NCI-H1417 (cell line): ENCODE measurements around the gene ZGPAT.
"Not testable (repeated sequence)": the region's sequence is repeated elsewhere in the genome, so short reads cannot be mapped to it uniquely, and the experiment has no call there.

ENCODE experiments used
- DNase-seq, 3 experiments: peaks; one replicate each; lab custom pipeline; 2025; lab: John Stamatoyannopoulos, UW

Gene ZGPAT

GRCh38 chr20:63703471-63703975 lies 4.3 kb upstream of the ZGPAT start:
- no peak for DNase-seq

GRCh38 chr20:63703976-63704748 lies 3.7 kb upstream of the ZGPAT start:
- DNase-seq, result no peak

GRCh38 chr20:63704749-63705117 lies 3.1 kb upstream of the ZGPAT start:
- no peak for DNase-seq

GRCh38 chr20:63705232-63706026 lies 2.4 kb upstream of the ZGPAT start:
- DNase-seq, result no peak

DNA sequence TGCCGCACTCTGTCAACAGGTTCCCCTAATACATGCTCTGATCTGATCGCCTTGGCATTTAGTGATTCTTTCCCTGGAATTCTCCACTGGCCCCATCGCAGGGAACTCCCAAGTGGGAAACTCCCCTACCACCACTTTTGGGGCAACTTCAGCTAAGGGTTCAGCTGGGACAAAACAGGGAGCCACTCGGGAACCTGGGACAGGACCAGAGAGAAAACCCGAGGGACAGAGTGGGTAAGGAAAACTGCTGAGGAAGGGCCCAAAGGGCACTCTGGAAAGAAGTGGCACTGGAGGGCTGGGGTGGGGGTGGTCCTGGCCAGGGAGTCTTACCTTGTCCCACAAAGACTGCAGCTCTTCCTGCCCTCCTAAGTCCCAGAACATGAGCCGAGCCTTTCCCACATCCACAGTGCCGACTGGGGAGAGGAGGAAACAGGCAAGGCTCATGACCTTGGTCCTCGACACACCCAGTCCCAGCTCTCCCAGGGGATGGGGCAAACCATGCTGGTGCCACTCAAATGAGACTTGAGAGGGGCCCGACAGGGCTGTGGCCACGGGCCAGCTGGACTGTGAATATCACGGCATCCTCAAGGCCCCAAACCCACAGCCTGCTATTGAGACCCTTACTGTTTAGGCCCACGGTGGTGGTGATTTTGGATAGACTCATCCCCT lies 1.7 kb upstream of the ZGPAT start:
- no peak for DNase-seq

DNA sequence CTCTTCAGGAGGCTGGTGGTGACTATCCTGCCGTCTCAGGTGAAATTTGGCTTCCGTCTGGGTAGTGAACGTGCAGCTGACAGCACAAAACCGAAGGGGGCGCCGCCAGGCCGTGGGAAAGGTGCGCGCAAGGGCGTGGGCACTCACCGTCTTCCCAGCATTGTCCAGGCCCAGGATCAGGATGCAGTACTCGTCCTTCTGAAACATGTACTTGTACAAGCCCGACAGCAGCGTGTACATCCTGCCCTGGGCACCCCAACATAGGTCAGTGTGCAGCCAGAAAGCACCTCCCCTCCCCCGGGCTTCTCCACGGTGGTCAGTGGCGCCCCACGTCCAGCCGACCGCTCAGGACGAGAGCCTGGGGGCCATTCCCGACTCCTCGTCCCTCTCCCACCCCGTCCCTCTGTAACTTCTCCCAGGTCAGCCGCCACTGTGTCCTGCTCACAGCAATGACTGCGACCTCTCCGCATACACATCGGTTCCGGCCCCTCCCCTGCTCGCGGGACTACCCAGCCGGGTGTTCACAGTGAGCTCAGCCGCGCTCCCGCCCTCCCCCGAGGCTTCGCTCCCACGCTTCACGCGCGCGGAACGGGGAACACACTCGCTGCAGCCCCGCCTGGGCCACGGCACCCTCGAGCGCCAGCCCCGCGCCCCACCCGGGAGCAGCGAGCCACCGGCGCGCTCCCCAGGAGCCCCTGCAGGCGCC lies 834 bp upstream of the ZGPAT start:
- DNase-seq, result peak in 1 of 3 experiments; percentile 65

DNA sequence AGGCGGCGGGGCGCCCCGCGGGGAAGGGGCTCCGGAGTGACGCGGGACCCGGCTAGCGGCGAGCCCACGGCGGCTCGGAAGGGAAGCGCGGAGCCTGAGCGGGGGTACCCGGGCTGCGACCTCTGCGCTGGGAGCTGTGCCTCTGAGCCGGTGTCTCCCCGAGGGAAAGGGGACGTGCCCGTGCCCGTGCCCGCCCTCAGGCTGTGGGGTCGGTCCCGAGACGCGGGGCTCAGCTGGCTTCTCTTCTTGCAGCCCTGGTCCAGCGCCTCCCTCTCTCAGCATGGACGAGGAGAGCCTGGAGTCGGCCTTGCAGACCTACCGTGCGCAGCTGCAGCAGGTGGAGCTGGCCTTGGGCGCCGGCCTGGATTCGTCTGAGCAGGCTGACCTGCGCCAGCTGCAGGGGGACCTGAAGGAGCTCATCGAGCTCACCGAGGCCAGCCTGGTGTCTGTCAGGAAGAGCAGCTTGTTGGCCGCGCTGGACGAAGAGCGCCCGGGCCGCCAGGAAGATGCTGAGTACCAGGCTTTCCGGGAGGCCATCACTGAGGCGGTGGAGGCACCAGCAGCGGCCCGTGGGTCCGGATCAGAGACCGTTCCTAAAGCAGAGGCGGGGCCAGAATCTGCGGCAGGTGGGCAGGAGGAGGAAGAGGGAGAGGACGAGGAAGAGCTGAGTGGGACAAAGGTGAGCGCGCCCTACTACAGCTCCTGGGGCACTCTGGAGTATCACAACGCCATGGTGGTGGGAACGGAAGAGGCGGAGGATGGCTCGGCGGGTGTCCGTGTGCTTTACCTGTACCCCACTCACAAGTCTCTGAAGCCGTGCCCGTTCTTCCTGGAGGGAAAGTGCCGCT lies 686 bp downstream of the ZGPAT start:
- no peak for DNase-seq

GRCh38 chr20:63709149-63709527 lies 1.3 kb downstream of the ZGPAT start:
- no peak for DNase-seq

DNA sequence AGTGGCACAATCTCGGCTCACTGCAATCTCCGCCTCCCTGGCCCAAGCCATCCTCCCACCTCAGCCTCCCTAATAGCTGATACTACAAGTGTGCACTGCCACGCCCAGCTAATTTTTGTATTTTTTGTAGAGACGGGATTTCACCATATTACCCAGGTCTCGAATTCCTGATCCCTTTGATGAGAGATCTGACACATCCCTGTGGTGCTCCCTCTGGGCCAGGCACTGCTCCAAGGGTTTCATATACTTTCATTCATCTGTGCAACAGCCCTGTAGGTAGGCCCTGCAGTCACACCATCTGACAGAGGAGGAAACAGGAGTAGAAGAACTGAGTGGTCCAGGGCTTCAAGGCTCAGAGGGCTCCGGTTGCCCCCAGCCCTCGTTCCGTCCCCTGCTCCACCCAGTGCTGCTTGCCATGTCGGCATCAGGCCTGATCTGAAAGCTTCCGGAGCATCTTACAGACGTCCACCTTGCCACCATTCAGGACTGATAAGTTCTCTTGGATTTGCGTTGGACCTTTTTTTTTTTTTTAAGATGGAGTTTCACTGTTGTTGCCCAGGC lies 3.3 kb downstream of the ZGPAT start:
- DNase-seq, result no peak

GRCh38 chr20:63712191-63712590 lies 4.4 kb downstream of the ZGPAT start:
- DNase-seq, result no peak

DNA sequence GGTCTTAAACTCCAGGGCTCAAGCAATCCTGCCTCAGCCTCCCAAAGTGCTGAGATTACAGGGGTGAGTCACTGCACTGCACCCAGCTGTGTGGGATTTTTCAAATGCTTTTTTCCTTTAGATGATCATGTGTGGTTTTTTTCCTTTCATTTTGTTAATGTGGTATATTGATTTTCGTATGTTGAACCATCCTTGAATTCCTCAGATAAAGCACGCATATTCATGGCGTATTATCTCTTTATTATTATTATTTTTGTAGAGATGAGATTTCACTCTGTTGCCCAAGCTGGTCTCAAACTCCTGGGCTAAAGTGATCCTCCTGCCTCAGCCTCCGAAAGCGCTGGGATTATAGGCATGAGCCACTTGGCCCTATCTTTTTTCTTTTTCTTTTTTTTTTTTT lies 7.0 kb downstream of the ZGPAT start:
- no peak for DNase-seq

GRCh38 chr20:63718996-63719395 lies 11.2 kb downstream of the ZGPAT start:
- no peak for DNase-seq

- DNase-seq, result not testable (repeated sequence)
Measured at GRCh38 chr20:63722967-63723622, 15.3 kb downstream of the ZGPAT start.

DNA sequence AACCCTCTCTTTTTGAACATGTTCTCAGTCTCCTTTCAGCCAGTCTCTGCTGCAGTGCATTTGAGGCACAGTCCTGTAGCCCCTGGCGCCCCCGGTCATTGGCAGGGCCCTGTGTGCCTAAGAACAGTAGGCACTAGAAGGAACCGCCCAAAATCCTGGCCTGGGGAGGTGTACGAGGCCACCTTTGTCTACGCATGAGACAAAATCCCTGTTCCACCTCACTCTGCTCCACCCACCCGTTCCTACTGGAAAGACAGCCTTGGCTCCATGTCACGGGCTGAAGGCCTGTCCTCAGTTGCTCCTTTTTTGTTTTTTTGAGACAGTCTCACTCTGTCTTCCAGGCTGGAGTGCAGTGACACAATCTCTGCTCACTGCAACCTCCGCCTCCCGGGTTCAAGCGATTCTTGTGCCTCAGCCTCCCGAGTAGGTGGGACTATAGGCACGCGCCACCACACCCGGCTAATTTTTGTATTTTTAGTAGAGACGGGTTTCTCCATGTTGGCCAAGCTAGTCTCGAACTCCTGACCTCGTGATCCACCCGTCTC lies 22.4 kb downstream of the ZGPAT start:
- DNase-seq, result not testable (repeated sequence)

DNA sequence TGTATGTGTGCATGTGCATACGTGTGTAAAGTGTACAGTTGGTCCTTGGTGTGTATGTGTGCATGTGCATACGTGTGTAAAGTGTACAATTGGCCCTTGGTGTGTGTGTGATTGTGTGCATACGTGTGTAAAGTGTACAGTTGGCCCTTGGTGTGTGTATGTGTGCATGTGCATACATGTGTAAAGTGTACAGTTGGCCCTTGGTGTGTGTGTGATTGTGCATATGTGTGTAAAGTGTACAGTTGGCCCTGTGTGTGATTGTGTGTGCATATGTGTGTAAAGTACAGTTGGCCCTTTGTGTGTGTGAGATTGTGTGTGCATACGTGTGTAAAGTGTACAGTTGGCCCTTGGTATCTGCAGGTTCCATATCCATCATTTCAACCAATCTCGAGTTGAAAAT lies 23.6 kb downstream of the ZGPAT start:
- DNase-seq, result no peak

DNA sequence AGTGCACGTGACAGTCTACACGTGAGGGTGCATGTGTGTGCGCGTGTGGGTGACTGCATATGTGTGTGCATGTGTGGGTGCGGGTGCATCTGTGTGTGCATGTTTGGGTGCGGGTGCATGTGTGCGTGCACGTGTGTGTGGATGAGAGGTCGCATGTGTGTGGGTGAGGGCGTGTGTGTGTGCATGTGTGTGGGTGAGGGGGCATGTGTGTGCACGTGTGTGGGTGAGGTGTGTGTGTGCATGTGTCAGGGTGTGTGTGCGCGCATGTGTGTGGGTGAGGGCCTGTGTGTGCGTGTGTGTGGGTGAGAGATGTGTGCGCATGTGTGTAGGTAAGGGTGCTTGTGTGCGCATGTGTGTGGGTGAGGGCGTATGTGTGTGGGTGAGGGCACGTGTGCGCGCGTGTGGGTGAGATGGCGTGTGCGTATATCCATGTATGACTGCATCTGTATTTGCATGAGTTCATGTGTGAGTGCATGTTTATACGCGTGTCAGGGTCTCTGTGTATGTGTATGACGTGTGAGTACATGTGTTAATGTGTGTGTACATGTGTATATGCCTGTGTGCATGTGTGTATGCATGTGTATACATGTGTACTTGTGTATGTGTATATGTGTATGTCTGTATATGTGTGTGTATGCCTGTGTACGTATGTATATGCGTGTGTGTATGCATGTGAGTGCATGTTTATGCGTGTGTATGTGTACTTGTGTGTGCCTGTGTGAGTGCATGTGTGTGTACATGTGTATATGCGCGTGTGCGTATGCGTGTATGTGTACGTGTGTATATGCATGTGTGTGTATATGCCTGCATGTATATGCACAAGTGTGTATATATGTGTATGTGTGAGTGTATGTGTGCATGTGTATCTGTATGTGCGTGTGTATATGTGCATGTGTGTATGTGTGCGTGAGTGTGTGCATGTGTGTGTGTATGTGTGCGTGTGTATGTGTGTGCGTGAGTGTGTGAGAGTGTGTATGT lies 24.6 kb downstream of the ZGPAT start:
- DNase-seq, result no peak

DNA sequence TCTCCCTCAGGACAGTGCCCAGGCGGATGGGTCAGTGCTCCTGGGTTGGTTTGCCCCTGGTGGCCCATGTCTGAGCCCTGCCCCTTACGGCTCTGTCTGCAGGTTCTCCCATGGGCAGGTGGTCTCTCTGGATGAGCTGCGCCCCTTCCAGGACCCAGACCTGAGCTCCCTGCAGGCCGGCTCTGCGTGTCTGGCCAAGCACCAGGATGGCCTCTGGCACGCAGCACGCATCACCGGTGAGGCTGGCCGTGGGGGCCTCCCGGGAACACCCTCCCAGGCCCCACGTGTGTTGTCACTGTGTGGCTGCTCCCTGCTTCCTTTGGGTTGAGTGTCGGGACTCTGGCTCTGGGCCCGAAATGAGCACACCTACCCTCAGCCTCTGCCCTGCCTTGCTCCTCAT lies 25.3 kb downstream of the ZGPAT start:
- DNase-seq, result no peak

- DNase-seq, result no peak
Measured at GRCh38 chr20:63733579-63734081, 25.8 kb downstream of the ZGPAT start.
